Kasumi-1 (cell line): ENCODE measurements around the gene PXDN.
"Not testable (repeated sequence)": the region's sequence is repeated elsewhere in the genome, so short reads cannot be mapped to it uniquely, and the experiment has no call there.

Experiments
- DNase-seq, 2 experiments: peaks; one replicate each; lab custom pipeline; 2025; lab: John Stamatoyannopoulos, UW

The PXDN gene

DNA sequence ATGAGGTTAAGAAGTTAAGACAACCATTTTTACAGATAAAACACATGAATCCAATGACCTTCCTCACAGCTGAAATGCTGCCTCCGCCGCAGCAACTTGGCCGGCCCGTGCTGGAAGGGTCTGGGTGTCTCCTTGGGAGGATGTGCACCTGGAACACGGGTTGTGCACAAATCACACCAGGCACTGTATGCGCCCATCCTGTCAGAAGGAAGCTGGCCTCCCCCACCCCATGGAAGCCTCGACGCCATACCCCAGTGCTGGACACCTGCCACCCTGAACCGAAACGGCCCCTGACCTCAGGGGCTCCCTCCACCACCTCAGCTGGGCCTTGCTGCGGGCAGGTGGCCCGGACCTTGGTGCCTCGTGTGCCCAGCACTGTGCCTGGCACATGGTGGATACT lies 111.8 kb downstream of the PXDN start:
- DNase-seq: no peak

DNA sequence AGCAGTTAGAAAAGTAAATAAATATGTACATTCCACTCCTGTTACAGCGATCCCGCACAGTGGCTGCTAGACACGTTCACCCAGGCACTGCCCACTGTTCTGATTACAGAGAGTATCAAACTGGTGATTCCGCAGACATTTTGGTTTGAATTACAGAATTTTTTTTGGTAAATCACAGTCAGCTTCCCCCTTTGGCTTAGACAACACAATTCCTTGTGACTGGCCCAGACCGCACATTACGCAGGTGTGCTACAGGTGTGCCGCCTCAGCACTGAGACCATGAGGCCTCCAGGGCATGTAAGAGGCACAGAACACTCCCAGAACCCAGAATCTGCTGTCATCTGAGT lies 112.3 kb downstream of the PXDN start:
- DNase-seq: no peak

DNA sequence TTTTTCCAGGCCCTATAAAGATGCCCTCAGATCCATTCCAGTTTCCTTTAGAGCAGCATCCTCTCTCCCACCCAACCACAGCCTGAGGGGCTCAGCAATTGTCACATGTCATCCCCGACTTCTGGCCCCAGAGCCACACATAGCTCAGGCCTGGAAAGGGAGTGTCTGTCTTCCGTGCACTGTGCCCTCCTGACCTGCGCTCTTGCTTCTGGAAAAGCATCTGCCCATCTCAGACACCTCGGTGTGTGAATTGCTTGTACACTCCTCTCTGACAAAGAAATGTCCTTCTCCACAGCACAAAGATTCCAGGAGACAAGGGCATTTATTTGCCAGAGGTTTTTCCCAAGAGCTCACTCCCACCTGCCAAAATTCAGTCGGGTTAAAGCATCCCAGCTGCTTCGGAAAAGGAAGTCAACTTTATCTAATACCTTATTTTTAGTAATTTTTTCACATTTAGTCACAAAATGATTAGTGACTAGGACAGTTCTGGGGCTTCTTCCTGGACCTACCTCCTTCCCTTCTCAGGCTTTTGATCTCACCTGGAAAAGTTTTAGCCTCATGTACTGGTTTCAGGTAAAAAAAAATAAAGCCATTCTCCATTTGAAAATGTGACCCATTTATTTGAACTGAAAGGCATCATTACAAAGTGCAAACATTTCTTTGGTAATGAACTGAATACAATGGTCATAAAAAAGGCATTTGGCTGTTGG lies 112.9 kb downstream of the PXDN start:
- DNase-seq: no peak

DNA sequence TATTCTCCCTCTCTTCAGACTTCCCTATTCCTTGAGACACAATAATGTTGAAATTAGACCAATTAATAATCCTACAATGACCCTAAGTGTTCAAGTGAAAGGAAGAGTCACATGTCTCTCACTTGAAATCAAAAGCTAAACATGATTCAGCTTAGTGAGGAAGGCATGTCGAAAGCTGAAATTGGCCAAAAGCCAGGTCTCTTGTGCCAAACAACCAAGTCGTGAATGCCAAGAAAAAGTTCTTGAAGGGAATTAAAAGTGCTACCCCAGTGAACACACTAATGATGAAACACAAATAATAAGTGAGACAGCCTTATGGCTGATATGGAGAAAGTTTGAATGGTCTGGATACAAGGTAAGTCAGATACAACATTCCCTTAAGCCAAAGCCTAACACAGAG lies 115.4 kb downstream of the PXDN start:
- no peak for DNase-seq

DNA sequence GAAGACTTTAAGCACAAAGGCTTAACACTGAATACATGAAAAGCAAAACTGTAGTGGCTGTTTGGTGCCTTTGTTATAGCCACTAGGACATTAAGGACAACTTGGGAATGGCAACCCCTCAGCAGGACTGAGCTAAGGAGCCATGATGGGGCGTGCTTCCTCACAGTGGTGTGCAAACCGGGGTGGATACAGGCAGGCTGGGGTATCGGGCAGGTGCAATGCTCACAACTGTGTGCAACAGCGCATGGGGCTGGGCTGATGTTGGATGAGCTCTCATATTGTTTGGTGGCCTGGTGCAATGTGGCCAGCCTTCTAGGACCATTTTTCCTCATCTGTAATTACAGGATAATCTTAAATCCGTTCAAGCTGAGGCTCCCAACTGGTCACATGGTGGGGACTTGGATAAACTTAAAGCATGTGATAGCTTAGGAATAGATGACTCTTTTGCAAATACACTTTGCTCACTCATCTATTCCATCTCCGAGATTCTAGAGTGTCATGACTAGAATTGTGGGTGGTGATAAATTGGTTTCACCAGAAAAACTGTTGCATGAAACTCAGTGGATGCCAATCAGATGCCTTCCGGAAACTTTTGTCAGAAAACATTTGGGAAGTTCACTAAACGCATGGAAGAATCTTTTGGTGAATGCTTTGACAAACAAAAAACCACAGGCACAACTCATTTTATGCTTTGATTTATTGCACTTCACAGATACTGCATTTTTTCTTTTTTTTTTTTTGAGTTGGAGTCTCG lies 116.5 kb downstream of the PXDN start:
- no peak for DNase-seq

DNA sequence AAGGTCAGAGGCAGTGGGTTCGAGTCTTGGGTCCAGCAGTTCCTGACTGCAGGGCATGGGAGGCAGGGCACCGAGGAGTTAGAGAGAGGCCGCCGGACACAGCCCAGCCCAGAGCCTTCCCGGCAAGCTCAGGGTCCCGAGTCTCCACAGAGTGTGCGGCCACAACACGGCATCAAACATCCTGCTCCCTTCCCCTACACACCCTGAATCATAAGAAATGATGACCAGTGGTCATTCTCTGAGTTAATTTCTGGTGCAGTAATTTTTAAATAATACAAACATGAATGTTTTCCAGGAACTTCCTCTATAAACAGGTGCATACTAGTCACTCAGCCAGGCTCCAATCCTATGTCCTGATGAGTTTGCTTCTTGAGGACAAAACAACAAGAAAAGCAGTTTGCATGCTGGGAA lies 118.0 kb downstream of the PXDN start:
- DNase-seq: no peak

DNA sequence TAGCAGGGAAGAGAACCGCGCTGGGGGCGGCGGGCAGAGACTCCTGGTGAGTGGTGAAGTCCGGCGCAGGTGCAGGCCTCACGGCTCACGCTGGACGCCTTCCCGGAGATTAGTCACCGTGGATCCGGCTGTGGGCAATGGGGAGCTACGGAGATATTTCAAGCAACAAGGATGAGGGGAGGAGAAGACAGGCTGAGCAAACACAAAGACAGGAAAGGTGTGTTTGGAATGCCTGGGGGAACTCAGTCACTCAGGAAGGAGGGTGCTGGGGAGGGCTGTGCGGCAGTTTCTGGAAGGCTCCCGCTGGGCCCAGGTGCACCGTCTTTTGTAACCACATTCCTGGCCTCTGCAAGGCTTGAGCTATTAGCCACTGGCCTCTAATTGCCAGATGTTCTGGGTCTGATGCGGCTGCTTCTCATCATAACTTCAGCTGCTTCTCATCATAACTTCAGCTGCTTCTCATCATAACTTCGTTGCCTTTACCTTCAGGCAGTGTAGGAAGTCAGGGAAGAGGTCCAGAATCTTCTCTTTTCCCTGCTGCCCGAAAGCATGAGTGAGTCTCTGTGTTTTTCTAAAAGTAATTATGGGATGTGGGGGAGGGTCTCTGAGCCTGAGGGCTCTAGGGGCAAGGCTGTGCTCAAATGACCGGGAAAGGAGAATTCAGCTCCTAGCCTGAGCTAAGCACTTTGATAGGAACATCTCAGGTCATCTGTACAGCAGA lies 118.9 kb downstream of the PXDN start:
- DNase-seq: no peak

DNA sequence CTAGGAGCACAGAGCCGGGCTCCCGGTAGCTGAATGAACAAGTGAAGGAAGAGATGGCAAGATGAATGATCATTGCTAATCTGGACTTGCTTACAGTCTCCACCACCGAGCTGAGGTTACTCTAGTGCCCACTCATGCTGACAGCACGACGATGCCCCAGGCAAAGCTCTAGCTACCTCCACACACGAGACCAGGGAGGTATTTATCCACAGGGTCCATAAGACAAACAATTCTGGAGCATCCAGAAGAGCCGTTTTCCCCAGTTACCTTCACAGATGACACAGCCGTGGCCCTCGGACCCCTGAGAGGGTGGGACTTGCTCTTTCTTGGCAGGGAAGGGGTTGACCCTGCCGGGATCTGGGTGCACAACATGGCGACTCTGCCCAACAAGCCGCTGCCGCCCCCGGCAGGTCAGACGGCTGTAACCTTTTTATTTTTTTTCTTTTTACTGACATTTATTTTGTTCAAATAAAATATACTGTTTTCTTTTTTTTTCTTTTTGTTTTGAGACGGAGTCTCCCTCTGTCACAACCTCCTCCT lies 120.3 kb downstream of the PXDN start:
- DNase-seq: no peak

DNA sequence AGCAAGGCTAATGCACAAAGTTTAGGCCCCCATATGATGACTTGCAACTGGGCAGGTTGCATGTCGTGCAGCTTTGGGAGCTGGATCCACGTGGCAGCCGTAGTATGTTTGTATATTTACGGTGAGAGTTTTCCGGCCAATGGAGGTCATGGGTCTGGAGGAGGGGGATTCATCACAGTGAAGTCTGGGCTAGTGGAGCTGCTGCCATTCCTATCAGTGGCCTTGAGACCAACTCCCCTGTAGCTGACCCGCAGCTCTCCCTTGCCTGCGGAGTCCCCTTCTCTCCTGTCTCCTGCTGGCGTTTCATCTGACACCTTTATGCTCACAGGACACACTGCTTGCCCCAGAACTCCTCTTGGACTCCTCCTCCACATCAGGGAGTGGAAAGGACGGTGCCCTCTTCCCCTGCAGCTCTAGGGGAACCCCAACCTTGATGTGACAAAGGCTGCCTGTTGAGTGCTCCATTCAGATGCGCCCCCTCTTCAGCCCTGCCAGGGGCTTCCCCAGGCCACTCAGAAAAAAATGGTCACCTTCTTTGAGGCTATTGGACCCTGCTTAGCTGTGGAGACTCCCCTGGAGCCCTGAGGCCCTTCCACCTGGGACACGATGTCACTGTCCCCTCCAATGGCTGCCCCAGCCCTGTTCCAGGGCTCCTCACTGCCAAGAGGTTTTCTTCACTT lies 121.7 kb downstream of the PXDN start:
- DNase-seq: no peak

DNA sequence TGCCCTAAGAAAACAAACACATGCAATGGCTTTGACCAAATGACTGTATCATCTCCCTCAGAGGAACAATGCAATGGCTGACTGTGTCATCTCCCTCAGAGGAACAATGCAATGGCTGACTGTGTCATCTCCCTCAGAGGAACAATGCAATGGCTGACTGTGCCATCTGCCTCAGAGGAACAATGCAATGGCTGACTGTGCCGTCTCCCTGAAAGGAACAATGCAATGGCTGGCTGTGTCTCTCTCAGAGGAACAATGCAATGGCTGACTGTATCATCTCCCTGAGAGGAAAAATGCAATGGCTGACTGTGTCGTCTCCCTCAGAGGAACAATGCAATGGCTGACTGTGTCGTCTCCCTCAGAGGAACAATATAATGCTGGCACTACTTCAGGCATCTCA lies 122.3 kb downstream of the PXDN start:
- not testable (repeated sequence) for DNase-seq

DNA sequence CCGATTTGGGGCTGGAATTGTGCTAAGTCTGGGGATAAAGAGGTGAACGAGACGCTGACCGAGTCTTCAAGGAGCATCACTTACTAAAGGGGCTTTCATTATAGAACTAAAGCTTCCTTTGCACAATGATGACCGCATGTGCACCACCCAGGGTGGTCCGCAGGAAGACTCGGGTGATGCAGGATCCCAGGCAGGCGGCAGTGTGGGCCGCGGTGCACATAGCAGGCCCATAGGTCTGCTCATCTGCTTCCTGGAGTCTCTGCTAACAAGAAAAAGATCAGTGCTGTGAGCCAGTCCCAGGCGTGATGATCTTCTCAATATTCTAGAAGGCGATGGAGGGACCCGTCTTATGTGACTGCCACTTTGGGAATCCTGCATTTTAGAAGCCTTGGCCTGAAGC lies 122.8 kb downstream of the PXDN start:
- DNase-seq: no peak

DNA sequence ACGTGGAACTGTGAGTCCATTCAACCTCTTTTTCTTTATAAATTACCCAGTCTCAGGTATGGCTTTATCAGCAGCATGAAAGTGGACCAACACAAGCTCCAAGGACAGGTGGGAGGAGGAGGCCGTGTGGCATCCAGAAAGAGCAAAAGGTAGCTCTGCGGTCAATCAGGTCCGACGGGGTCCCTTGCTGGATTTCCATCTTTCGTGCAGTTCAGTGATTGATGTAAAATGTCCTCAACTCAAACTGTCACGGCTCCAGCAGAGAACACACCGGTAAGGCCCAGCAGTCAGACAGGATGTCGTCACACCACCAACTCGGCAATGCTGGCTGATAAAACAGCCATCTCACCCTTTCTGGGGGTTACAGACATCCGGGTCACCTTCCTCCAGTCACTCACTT lies 123.3 kb downstream of the PXDN start:
- no peak for DNase-seq

DNA sequence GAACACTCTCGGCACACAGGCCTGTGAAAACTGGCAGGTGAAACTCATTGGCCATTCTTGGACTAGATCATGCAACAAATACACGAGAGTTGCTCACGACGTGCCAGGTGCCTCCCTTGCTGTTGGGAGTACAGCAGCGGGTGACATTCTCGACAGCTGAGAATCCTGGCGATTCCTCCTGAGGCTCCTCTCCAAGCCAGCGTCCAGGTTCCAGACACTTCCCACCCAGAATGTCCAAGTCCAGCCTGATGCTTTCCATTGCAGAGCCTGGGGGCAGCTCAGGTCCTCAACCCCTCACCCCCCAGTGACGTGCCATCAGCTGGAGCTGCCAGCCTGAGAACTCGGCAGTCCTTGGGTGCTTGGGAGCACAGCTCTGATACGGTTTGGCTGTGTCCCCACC lies 124.2 kb downstream of the PXDN start:
- no peak for DNase-seq

DNA sequence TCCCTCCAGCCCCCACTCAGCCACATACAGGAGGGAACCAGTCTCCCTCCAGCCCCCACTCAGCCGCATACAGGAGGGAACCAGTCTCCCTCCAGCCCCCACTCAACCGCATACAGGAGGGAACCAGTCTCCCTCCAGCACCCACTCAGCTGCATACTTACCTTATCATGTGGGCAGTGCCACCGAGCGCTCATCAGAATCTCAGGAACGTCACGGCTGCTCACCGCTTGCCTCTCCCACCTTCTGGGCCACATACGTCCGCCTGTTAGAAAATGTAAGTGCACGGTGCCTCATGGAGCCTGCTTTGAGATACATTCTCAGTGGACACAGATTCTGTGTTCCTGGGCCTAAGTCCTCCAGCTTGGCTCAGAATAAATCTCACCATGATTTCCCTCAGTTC lies 124.8 kb downstream of the PXDN start:
- no peak for DNase-seq

DNA sequence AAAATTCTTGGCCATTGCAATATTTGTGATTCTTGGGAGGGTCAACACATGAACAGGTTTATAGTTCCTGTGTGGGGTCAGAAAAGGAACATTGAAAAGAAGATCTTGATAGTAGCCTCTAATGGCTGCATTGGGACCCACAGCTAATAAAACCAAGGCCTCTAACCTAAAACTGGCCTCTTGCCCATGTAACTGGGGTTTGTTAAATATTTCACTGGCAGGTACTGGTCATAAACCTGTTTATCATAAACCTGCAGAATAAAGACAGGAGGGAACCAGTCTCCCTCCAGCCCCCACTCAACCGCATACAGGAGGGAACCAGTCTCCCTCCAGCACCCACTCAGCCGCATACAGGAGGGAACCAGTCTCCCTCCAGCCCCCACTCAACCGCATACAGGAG lies 125.3 kb downstream of the PXDN start:
- DNase-seq: no peak

DNA sequence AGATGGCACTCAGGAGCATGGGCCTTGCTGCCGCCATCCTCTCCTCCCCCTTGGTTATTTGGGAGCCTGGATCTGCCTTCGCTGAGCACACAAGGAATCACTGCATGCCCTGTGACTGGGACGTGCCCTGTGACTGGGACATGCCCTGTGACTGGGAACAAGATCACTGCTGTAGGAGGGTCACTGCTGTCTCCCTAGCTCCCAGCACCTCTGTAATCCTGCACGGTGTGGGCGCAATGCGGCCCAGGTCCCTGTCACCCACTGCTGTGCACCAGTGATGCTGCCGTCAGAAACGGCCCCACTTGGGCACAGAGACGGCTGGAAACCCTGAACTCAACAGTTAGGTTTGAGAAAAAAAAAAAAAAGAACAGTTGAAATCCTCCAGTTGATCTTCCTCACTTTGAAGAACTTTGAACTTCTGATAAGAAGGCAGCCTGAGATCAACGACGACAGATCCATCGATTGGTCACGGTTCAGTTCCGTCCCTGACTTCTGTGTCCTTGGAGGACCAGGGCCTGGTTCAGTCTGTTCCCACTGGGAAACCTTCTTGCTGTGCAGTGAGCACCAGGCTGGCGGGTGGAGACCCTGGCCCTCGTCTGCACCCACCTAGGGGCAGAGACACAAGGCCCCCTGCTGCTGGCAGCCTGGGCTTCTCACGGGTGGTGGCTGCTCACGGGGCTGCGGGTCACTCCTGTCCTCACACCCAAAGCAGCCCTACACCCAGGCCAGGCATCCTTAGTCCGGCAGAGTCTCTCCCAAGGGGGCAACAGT lies 125.9 kb downstream of the PXDN start:
- DNase-seq: no peak

DNA sequence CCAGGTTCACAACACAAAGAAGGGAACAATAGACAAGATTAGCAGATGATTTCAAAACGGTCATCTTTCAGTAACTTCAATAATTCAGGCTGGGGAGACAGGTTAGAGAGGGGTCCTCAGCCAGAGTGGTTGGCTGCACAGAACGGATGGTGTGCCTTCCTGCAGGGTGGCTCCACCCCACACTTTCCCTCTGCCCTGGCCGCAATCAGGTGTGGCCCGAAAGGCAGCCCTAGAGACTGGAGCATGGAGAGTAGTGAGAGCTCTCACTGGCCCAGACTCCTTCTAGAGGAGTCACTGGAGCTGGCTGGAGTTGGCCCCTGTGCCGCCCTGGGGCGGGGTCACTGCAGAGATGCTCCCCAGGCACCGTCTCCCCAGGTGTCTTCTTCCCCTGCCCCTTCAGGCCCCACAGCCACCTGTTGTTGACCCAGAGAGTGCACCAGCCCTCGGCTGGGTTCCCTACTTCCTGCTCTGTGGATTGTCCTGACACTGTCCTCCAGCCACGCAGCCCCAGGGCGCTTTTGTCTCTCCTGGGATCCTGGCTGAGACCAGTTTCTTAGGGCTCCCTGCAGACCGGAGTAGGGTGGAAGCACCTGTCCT lies 126.8 kb downstream of the PXDN start:
- DNase-seq: no peak

DNA sequence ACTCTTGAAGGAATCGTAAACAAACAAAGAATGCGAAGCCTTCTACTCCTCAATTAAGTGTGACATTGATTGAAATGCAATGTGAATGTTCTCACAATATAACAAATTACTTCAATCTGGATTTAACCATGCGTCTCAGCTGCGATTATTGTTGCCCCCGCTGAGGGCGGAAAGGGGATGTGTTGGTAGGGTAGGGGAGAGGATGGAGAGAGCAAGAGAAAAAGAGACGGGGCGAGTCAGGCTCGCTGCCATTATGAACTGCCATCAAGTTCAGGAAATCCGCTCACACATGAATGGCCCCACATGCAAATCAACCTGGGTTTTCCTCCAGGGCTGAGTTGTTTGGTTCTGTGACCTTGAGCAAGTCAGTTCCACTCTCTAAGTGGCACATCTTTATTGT lies 129.8 kb downstream of the PXDN start:
- DNase-seq: no peak

DNA sequence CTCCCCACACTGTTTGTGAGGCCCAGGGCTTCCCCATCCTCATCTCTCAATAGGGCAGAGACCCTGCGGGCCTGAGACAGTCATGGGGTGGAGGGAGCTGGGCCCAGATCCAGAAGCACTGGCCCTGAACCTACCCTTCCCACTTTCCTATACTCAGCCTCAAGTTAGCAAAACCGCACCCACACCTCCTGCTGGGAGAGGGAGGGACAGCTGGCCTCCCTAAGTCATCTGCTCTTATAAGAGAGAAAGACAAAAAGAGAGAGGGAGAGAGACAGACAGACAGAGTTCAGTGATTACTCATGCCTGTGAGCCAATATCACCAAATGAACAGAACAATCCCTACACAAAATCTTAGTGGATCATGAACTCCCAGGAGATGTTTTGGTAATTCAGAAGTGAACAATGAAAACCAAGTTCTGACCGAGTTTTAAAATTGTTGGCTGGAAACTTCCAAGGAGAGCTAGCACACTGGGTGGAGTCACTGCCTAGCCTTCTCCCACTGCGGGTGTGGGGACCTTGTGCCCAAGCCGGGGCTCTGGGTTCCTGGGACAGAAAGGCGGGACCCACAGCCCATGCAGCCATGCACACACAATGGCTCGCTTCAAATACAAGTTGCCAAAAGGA lies 130.5 kb downstream of the PXDN start:
- DNase-seq: no peak

DNA sequence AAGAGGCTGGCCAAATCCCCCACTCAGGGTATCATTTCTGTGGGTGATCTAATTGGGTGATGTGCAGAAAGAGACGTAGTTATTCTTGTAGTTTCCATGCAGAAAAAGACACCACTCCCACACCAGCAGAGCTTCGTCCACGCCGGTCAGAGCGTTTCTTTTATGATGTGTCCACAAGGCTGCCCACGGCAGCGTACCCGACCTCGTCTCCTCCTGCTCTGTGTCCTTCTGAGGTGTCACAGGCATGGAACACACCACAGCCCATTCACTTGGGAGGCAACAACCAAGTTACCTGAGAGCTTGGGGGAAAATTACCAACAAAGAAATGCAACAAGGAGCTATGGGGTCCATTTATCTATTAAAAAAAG lies 131.3 kb downstream of the PXDN start:
- no peak for DNase-seq
